ENCODE data around the gene PEAK3. TPM values are rescaled to one million over a fixed set of nuclear protein-coding genes. Genes with fewer than 3 reads are reported as not detected.

Gene PEAK3
- total and polyA plus RNA-seq, 9 of the 15 experiments (the other 6 are each of a cell fraction or from before 2014, with no cell fraction given) = 0.07 to 0.40 TPM; not detected in 7

DNA sequence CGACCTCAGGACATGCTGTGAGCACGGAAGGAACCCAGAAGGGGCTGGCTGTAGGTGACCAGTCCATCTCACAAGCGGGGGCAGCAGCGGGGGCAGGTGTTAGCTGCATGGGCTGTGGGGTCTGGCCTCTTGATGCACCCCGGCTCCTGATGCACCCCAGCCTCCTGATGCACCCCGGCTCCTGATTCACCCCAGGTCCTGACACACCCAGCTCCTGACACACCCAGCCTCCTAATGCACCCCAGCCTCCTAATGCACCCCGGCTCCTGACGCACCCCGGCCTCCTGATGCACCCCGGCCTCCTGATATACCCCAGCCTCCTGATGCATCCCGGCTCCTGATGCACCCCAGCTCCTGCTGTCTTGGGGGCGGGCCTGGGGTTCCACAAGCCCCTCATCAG is 39.0 kb upstream of the PEAK3 start (continued):
- TF ChIP-seq, protein P1, sequence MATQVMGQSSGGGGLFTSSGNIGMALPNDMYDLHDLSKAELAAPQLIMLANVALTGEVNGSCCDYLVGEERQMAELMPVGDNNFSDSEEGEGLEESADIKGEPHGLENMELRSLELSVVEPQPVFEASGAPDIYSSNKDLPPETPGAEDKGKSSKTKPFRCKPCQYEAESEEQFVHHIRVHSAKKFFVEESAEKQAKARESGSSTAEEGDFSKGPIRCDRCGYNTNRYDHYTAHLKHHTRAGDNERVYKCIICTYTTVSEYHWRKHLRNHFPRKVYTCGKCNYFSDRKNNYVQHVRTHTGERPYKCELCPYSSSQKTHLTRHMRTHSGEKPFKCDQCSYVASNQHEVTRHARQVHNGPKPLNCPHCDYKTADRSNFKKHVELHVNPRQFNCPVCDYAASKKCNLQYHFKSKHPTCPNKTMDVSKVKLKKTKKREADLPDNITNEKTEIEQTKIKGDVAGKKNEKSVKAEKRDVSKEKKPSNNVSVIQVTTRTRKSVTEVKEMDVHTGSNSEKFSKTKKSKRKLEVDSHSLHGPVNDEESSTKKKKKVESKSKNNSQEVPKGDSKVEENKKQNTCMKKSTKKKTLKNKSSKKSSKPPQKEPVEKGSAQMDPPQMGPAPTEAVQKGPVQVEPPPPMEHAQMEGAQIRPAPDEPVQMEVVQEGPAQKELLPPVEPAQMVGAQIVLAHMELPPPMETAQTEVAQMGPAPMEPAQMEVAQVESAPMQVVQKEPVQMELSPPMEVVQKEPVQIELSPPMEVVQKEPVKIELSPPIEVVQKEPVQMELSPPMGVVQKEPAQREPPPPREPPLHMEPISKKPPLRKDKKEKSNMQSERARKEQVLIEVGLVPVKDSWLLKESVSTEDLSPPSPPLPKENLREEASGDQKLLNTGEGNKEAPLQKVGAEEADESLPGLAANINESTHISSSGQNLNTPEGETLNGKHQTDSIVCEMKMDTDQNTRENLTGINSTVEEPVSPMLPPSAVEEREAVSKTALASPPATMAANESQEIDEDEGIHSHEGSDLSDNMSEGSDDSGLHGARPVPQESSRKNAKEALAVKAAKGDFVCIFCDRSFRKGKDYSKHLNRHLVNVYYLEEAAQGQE (IDR thresholded peaks at IDR 0.05; ENCODE audit: borderline replicate concordance) = no peak
- TF ChIP-seq, protein P1 (CRISPR knock-in tag; IDR thresholded peaks at IDR 0.05; ENCODE audit: low read depth) = no peak
- TF ChIP-seq ZC3H11A (IDR thresholded peaks at IDR 0.05; ENCODE audit: low read depth, low read length) (no peak), CBX8 (IDR thresholded peaks at IDR 0.05; ENCODE audit: borderline replicate concordance, extremely low read depth, low read depth, low read length, poor library complexity, severe bottlenecking) (no peak), NR2F6 (CRISPR knock-in tag; IDR thresholded peaks at IDR 0.05) (no peak), POLR2A (conservative IDR thresholded peaks at IDR 0.05) (peak; percentile 54; the same call in 1 of the 2 replicates), ILF3 (IDR thresholded peaks at IDR 0.05; ENCODE audit: borderline replicate concordance) (no peak), PCBP2 (IDR thresholded peaks at IDR 0.05; ENCODE audit: low read depth, low read length, poor library complexity, severe bottlenecking) (no peak), MYNN (IDR thresholded peaks at IDR 0.05) (peak; percentile 52), MYNN (CRISPR knock-in tag; IDR thresholded peaks at IDR 0.05) (no peak), NUFIP1 (IDR thresholded peaks at IDR 0.05; ENCODE audit: partially characterized antibody) (no peak), ZNF280B (CRISPR knock-in tag; IDR thresholded peaks at IDR 0.05) (no peak), CBFA2T2 (conservative IDR thresholded peaks at IDR 0.05) (no peak), CBX5 (IDR thresholded peaks at IDR 0.05; ENCODE audit: borderline replicate concordance, low read depth) (no peak)
- TF ChIP-seq, protein P2, sequence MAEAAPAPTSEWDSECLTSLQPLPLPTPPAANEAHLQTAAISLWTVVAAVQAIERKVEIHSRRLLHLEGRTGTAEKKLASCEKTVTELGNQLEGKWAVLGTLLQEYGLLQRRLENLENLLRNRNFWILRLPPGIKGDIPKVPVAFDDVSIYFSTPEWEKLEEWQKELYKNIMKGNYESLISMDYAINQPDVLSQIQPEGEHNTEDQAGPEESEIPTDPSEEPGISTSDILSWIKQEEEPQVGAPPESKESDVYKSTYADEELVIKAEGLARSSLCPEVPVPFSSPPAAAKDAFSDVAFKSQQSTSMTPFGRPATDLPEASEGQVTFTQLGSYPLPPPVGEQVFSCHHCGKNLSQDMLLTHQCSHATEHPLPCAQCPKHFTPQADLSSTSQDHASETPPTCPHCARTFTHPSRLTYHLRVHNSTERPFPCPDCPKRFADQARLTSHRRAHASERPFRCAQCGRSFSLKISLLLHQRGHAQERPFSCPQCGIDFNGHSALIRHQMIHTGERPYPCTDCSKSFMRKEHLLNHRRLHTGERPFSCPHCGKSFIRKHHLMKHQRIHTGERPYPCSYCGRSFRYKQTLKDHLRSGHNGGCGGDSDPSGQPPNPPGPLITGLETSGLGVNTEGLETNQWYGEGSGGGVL (CRISPR knock-in tag; IDR thresholded peaks at IDR 0.05) = no peak
- TF ChIP-seq, protein P3, sequence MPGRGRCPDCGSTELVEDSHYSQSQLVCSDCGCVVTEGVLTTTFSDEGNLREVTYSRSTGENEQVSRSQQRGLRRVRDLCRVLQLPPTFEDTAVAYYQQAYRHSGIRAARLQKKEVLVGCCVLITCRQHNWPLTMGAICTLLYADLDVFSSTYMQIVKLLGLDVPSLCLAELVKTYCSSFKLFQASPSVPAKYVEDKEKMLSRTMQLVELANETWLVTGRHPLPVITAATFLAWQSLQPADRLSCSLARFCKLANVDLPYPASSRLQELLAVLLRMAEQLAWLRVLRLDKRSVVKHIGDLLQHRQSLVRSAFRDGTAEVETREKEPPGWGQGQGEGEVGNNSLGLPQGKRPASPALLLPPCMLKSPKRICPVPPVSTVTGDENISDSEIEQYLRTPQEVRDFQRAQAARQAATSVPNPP (IDR thresholded peaks at IDR 0.05; ENCODE audit: borderline replicate concordance, insufficient read depth, insufficient read length) = no peak
